K562 (cell line): ENCODE results near the gene RYR1. TPM values are rescaled to one million over a fixed set of nuclear protein-coding genes. Genes with fewer than 3 reads are reported as not detected.

ENCODE experiments used
- ATAC-seq: fragments of 200-7000 bp; cut with Tn5 transposase; 3 replicates; pipeline ENCODE4 v1.9.1; 2020; ENCODE audit warnings: moderate library complexity
- BruUV-seq: library from RNA; stranded (reverse); fragments of 400-500 nt; replicated peaks from 2 replicates; lab custom pipeline; 2021; lab: Mats Ljungman, UMichigan
- CTCF ChIA-PET: fragments of 300-600 bp; formaldehyde crosslinking; extraction: SDS; loops from one replicate; lab custom pipeline; 2021; ENCODE audit warnings: low intra/inter-chr PET ratio; lab: Yijun Ruan, JAX
- POLR2A ChIA-PET: fragments of 300-600, 350-650 bp; sonication (Branson Sonifier 250); formaldehyde crosslinking; extraction: SDS; loops from one replicate; lab custom pipeline; 2021; ENCODE audit warnings: antibody characterized with exemption, inconsistent platforms; lab: Yijun Ruan, JAX
- DNase-seq, 4 experiments: peaks; one replicate each; pipeline versions ENCODE4 v3.0.0 to v3.0.0-alpha.2; 2011 to 2018; ENCODE audit warnings: low spot score in 3 of 4, mixed read lengths in 3 of 4; ENCODE audit errors: extremely low read depth in 1 of 4
- FAIRE-seq: peaks from 2 replicates; lab custom pipeline; 2011; peaks lifted over from hg19 to GRCh38; lab: Jason Lieb, UNC
- H2AFZ ChIP-seq: 2 replicates; pipeline ENCODE4 v1.6.0; 2011; ENCODE audit warnings: low read depth, low read length, control low read depth, inconsistent platforms
- H3K27ac ChIP-seq: fragments of 200-600 bp; 3 replicates; pipeline ENCODE4 v1.8.0; 2011; ENCODE audit warnings: low read depth, mild to moderate bottlenecking, control low read depth, inconsistent platforms, low read length, moderate library complexity, mixed read lengths; ENCODE audit errors: extremely low read depth
- H3K27me3 ChIP-seq, 2 experiments: fragments of 300-600 bp in 1 of 2; 2 replicates in 1 of 2; 3 replicates in 1 of 2; pipeline versions ENCODE4 v1.6.0 to v1.8.0; 2011; ENCODE audit warnings: inconsistent platforms in 2 of 2, low read length in 2 of 2, mild to moderate bottlenecking in 1 of 2, mixed read lengths in 1 of 2, moderate library complexity in 1 of 2; ENCODE audit not compliant: control insufficient read depth in 2 of 2, insufficient read depth in 2 of 2
- H3K36me3 ChIP-seq: fragments of 300-600 bp; 3 replicates; pipeline ENCODE4 v1.8.0; 2011; ENCODE audit warnings: mild to moderate bottlenecking, low read length, inconsistent platforms; ENCODE audit not compliant: control insufficient read depth, insufficient read depth
- H3K4me1 ChIP-seq, 2 experiments: fragments of 200-600 bp in 1 of 2; replicated peaks in 1 of 2; 2 replicates in 1 of 2; 3 replicates in 1 of 2; pipeline versions ENCODE4 v1.5.1 to v1.8.0; 2011; ENCODE audit warnings: inconsistent platforms in 2 of 2, low read length in 2 of 2, mild to moderate bottlenecking in 1 of 2, mixed read lengths in 1 of 2, moderate library complexity in 1 of 2; ENCODE audit not compliant: control insufficient read depth in 2 of 2, insufficient read depth in 2 of 2
- H3K4me2 ChIP-seq: 2 replicates; pipeline ENCODE4 v1.6.1; 2011; ENCODE audit warnings: low read length, control low read depth, inconsistent platforms, mixed read lengths; ENCODE audit not compliant: insufficient read depth
- H3K4me3 ChIP-seq: fragments of 200-600 bp; sonication (generic), shearing (Covaris generic); 2 replicates; pipeline ENCODE4 v1.5.1; 2016; ENCODE audit warnings: control low read depth, inconsistent platforms
- H3K79me2 ChIP-seq: fragments of 200-600 bp; 3 replicates; pipeline ENCODE4 v1.8.0; 2011; ENCODE audit warnings: low read length, inconsistent platforms; ENCODE audit not compliant: control insufficient read depth, insufficient read depth
- H3K9ac ChIP-seq, 2 experiments: 2 replicates each; pipeline versions ENCODE4 v1.6.0 to v1.6.1; 2011; ENCODE audit warnings: low read depth in 2 of 2, low read length in 2 of 2, control low read depth in 1 of 2, inconsistent platforms in 1 of 2, mild to moderate bottlenecking in 1 of 2, mixed read lengths in 1 of 2; ENCODE audit not compliant: insufficient read depth in 1 of 2
- H3K9me1 ChIP-seq: one replicate; pipeline ENCODE4 v1.6.0; 2011; ENCODE audit warnings: inconsistent platforms, mild to moderate bottlenecking, low read length, moderate library complexity; ENCODE audit not compliant: control insufficient read depth, insufficient read depth
- H3K9me3 ChIP-seq: replicated peaks from 2 replicates; pipeline ENCODE4 v1.5.1; 2011; ENCODE audit warnings: low read depth, low read length, inconsistent platforms; ENCODE audit not compliant: control insufficient read depth, insufficient read depth
- H4K20me1 ChIP-seq: replicated peaks from 2 replicates; pipeline ENCODE4 v1.6.1; 2011; ENCODE audit warnings: low read length, inconsistent platforms, mixed read lengths; ENCODE audit not compliant: control insufficient read depth, insufficient read depth
- CREBBP ChIP-seq: IDR thresholded peaks from one replicate; pipeline ENCODE4 v1.6.1; 2012; ENCODE audit warnings: low read depth, mild to moderate bottlenecking, control low read depth, inconsistent platforms, low read length
- ELF4 ChIP-seq: fragments of 450-650 bp; formaldehyde crosslinking; IDR thresholded peaks from 2 replicates; pipeline ENCODE4 v1.4.0; 2022; ENCODE audit warnings: missing genetic modification characterization
- ETS2 ChIP-seq: IDR thresholded peaks from 2 replicates; pipeline ENCODE4 v1.6.1; 2016; ENCODE audit warnings: borderline replicate concordance, missing genetic modification characterization, mild to moderate bottlenecking, moderate library complexity, missing compliant biosample characterization; ENCODE audit not compliant: poor library complexity, severe bottlenecking
- HCFC1 ChIP-seq: IDR thresholded peaks from 2 replicates; pipeline ENCODE4 v1.6.1; 2012; ENCODE audit warnings: low read depth, low read length, improper control_type of control experiment
- PBX2 ChIP-seq, 2 experiments: IDR thresholded peaks in 1 of 2; conservative IDR thresholded peaks in 1 of 2; 2 replicates each; pipeline ENCODE4 v1.6.1; 2016; ENCODE audit warnings: low read depth in 2 of 2, mild to moderate bottlenecking in 1 of 2, missing compliant biosample characterization in 1 of 2, missing genetic modification characterization in 1 of 2, moderate library complexity in 1 of 2
- PHTF2 ChIP-seq: fragments of 250-450 bp; sonication (Bioruptor Pico); IDR thresholded peaks from 2 replicates; pipeline ENCODE4 v1.5.0; 2021; ENCODE audit warnings: mild to moderate bottlenecking
- PKNOX1 ChIP-seq: fragments of 450-650 bp; IDR thresholded peaks from 2 replicates; pipeline ENCODE4 v1.6.1; 2016
- SNAPC5 ChIP-seq: fragments of 250-450 bp; sonication (Bioruptor Pico); IDR thresholded peaks from 2 replicates; pipeline ENCODE4 v1.8.0; 2021; ENCODE audit warnings: moderate library complexity, mild to moderate bottlenecking, inconsistent platforms
- TEAD1 ChIP-seq, 2 experiments: fragments of 450-650 bp in 1 of 2; sonication (generic) in 1 of 2; formaldehyde crosslinking; IDR thresholded peaks; 2 replicates each; pipeline versions ENCODE4 v1.4.0 to v1.8.0; 2020 to 2022; ENCODE audit warnings: mild to moderate bottlenecking in 2 of 2, missing genetic modification reagents in 1 of 2
- TSC22D4 ChIP-seq: fragments of 450-650 bp; IDR thresholded peaks from 2 replicates; pipeline ENCODE4 v1.6.1; 2016; ENCODE audit warnings: missing genetic modification characterization, missing biosample characterization, control low read depth
- ZNF24 ChIP-seq: fragments of 450-650 bp; IDR thresholded peaks from 2 replicates; pipeline ENCODE4 v1.6.1; 2016
- ZNF57 ChIP-seq: fragments of 450-650 bp; formaldehyde crosslinking; IDR thresholded peaks from 2 replicates; pipeline ENCODE4 v1.4.0; 2020; ENCODE audit warnings: mild to moderate bottlenecking, moderate library complexity
- ZNF707 ChIP-seq: fragments of 250-450 bp; sonication (Bioruptor Pico); conservative IDR thresholded peaks from 2 replicates; pipeline ENCODE4 v1.8.0; 2022; ENCODE audit warnings: inconsistent platforms, mild to moderate bottlenecking, moderate library complexity
- WGBS: fragments of 100-300 bp; shearing (Covaris generic); methylation state at CpG from one replicate; pipeline ENCODE4 v1.1.6; 2016; ENCODE audit warnings: low coverage, mixed read lengths; ENCODE audit not compliant: insufficient coverage; ENCODE audit errors: missing lambda C conversion rate; 5-methylcytosine and 5-hydroxymethylcytosine counted together
- in situ Hi-C: fragments of 300-500 bp; cut with MboI; formaldehyde crosslinking; loops from 4 replicates; pipeline ENCODE4 v1.15.0; 2018; ENCODE audit warnings: inconsistent platforms, mixed read lengths
- intact Hi-C: fragments of 100-400 bp; cut with micrococcal nuclease; formaldehyde crosslinking; loops from 2 replicates; pipeline ENCODE4 v1.14.2; 2022
- polyA plus RNA-seq, 8 experiments: library from polyadenylated mRNA; depleted of rRNA in 4 of 8; stranded (reverse) in 5 of 8; unstranded in 3 of 8; fragments of >200 nt; fragmentation: Nextera tagmentation in 2 of 8; fragmentation: Illumina TruSeq in 1 of 8; extraction: Ambion mirVana in 2 of 8; extraction: Trizol in 1 of 8; gene quantifications; 2 replicates each; pipeline versions ENCODE4 v1.2.1 to v1.2.3, GENCODE V29; 2011 to 2014; ENCODE audit warnings: inconsistent platforms in 1 of 8, missing spikeins in 1 of 8
- total RNA-seq, 7 experiments: library from RNA; depleted of rRNA in 6 of 7; stranded (reverse); fragments of >200 nt in 6 of 7; fragmentation: Illumina TruSeq in 2 of 7; extraction: Trizol in 2 of 7; gene quantifications; 2 replicates each; pipeline versions ENCODE4 v1.2.1 to v1.2.3, GENCODE V29; 2011 to 2021; ENCODE audit warnings: low replicate concordance in 1 of 7
- TF ChIP-seq, protein P1 (sequence below): fragments of 450-650 bp; formaldehyde crosslinking; conservative IDR thresholded peaks from 2 replicates; pipeline ENCODE4 v1.4.0; 2022; ENCODE audit warnings: mild to moderate bottlenecking, missing genetic modification characterization

Gene RYR1
- total and polyA plus RNA-seq, 9 of the 15 experiments (the other 6 are each of a cell fraction or from before 2014, with no cell fraction given), result 0.11 to 7.4 (median 3.7) TPM

DNA sequence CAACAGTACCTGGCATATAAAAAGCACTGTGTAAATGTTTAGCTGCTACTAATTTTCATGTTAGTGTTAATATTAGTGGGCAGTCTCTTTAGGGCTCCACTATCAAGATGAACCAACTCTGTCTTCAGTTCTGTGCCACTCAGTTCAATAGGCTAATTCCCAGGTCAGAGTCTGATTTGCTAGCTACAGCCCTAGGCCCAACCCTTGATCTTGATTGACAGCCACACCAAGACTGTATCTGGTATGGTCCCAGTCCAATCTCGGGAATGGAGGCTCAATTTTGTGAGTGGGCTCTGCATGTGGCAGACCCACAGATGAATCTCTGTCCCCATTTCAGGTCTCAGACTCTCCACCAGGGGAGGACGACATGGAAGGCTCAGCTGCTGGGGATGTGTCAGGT, 138.2 kb downstream of the RYR1 start:
- H3K27ac ChIP-seq, result no peak overlapping the region
- FAIRE-seq (no peak), ATAC-seq (no peak; the same call in 2 of the 3 replicates), DNase-seq (no peak)
- H3K27me3 ChIP-seq, result no peaks in the 10 kb centered on the region
- BruUV-seq, result no TSS peak
- no peaks in the 10 kb centered on the region for H3K9me1 ChIP-seq
- intact Hi-C loops (no loop called here), in situ Hi-C loops (no loop called here)
- no peak overlapping the region for H3K4me2 ChIP-seq
- H3K4me3 ChIP-seq, result no peak overlapping the region
- no peaks in the 10 kb centered on the region for H3K79me2 ChIP-seq
- no peaks in the 10 kb centered on the region for H3K9me3 ChIP-seq
- H3K9ac ChIP-seq, result no peak overlapping the region
- no peaks in the 10 kb centered on the region for H4K20me1 ChIP-seq
- ChIA-PET CTCF (no interaction called here), POLR2A (interaction anchor here (0.9 to 1.3 kb wide), 2 partner anchors 14 to 16 kb away, joined by 3 read pairs; no protein-coding TSS in a partner anchor)
- H3K4me1 ChIP-seq, result peaks cover 0 to 7% of the 10 kb centered on the region in 2 experiments; a peak in 2 of 5 replicates
- WGBS, result 5% methylated on average over 2 of the region's 2 CpGs
- H2AFZ ChIP-seq, result no peak overlapping the region
- H3K36me3 ChIP-seq, result no peaks in the 10 kb centered on the region
- no peak for TF ChIP-seq TEAD1 (CRISPR knock-in tag; IDR thresholded peaks at IDR 0.05)
- TF ChIP-seq SNAPC5 (CRISPR knock-in tag), result no peak
- no peak for TF ChIP-seq TSC22D4 (tag)
- no peak for TF ChIP-seq ZNF24
- TF ChIP-seq, protein P1, sequence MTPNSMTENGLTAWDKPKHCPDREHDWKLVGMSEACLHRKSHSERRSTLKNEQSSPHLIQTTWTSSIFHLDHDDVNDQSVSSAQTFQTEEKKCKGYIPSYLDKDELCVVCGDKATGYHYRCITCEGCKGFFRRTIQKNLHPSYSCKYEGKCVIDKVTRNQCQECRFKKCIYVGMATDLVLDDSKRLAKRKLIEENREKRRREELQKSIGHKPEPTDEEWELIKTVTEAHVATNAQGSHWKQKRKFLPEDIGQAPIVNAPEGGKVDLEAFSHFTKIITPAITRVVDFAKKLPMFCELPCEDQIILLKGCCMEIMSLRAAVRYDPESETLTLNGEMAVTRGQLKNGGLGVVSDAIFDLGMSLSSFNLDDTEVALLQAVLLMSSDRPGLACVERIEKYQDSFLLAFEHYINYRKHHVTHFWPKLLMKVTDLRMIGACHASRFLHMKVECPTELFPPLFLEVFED (CRISPR knock-in tag), result no peak
- TF ChIP-seq HCFC1, result no peak
- TF ChIP-seq CREBBP, result no peak
- no peak for TF ChIP-seq ELF4 (CRISPR knock-in tag)
- no peak for TF ChIP-seq ZNF57 (CRISPR knock-in tag)
- TF ChIP-seq PKNOX1, result peak; percentile 93
- no peak for TF ChIP-seq PHTF2 (CRISPR knock-in tag)
- no peak for TF ChIP-seq ETS2 (tag)
- no peak for TF ChIP-seq PBX2 (CRISPR knock-in tag; IDR thresholded peaks at IDR 0.05; ENCODE audit: low read depth)
- peak; percentile 49 for TF ChIP-seq PBX2 (tag; conservative IDR thresholded peaks at IDR 0.05; ENCODE audit: low read depth)
- TF ChIP-seq ZNF707 (CRISPR knock-in tag), result no peak
